Measurements from ENCODE around the gene PTCRA.

DNA sequence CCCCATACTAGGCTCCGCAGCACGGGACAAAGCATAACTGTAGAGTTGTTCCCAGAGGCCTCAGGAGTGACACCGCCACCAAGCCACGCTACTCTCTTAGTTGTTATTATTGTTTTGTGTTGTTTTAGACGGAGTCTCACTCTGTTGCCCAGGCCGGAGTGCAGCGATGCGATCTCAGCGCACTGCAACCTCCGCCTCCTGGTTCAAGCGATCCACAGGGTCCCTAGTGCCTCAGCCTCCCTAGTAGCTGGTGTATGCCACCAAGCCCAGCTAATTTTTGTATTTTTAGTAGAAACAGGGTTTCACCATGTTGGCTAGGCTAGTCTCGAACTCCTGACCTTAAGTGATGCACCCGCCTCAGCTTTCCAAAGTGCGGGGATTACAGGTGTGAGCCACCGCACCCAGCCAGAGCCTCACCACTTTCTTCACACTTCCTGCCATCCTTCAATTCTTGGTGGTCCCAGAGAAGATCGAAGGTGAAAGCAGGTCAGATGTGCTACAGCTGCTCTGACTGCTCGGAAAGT, 24.6 kb upstream of the PTCRA start:
- TF ChIP-seq, protein P1, sequence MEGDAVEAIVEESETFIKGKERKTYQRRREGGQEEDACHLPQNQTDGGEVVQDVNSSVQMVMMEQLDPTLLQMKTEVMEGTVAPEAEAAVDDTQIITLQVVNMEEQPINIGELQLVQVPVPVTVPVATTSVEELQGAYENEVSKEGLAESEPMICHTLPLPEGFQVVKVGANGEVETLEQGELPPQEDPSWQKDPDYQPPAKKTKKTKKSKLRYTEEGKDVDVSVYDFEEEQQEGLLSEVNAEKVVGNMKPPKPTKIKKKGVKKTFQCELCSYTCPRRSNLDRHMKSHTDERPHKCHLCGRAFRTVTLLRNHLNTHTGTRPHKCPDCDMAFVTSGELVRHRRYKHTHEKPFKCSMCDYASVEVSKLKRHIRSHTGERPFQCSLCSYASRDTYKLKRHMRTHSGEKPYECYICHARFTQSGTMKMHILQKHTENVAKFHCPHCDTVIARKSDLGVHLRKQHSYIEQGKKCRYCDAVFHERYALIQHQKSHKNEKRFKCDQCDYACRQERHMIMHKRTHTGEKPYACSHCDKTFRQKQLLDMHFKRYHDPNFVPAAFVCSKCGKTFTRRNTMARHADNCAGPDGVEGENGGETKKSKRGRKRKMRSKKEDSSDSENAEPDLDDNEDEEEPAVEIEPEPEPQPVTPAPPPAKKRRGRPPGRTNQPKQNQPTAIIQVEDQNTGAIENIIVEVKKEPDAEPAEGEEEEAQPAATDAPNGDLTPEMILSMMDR (IDR thresholded peaks at IDR 0.05), result no peak
- no peak for TF ChIP-seq POLR2A (IDR thresholded peaks at IDR 0.05)
